Measurements from ENCODE around the gene LMX1A.

LMX1A gene

DNA sequence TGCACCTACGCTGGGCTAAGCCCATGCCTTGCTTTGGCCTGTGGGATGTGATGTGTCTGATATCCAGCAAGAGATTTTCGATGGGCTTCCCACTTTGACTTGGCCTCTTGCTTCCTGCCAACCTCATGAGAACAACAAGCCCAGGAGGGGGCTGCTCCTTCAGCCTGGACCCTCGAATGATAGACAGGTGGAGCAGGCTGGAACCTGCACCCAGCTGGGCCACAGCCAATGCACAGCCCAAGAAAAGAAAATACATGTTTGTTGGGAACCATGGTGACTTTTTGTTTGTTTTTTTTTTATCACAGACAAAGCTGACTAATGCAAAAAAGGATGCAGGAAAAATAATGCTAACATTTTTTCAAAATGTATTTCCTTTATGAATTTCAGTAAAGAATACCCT, 144.3 kb downstream of the LMX1A start:
- DNase-seq = no peak

DNA sequence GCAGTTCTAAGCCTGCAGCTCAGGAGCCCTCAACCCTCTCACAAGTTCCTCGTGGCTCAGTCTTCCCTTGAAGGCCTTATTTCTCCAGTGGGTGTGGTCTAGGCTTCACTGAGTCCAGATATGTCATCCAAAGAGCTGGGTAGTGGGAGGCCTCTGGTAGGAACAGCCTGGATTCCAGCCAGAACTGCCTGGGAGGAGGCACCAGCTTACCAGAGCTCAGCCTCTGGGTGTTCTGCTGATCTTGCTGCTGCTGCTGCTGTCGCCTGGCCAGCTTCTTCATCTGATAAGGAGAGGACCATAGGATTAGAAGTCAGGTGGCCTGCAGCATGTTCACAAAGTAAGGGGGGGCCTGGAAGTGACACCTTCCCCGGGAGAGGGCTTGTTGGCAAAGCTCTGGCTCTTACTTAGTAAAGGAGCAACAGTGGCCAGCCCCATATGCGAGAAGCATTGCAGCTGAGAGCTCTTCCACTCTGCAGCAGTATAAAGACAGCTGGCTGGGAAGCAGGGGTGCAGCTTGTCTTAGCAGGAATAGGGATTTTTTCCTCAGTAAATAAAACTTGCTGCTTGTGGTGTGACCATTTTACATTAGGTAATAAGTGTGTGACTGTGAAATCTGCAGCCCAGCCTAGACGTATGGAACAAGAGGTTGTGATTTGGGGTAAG, 148.5 kb downstream of the LMX1A start:
- no peak for DNase-seq

DNA sequence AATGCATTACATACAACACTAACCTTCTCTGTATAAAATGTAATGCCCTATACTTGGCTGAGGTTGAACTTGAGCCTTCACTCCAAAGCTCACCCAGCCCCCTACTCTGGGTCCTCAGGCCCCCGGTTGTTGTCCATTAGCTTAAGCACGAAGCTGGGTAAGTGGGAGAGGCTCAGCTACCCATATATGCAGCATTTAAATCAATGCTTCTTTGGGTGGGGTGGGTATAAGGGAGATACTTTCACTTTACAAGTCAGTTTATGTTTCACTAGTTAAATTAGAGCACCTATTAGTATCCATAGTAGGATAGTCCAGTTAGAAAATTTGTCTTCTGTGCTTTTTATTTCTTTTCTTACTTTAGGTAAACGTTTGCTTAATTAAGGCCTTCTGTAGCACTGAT, 151.4 kb downstream of the LMX1A start:
- DNase-seq = no peak

DNA sequence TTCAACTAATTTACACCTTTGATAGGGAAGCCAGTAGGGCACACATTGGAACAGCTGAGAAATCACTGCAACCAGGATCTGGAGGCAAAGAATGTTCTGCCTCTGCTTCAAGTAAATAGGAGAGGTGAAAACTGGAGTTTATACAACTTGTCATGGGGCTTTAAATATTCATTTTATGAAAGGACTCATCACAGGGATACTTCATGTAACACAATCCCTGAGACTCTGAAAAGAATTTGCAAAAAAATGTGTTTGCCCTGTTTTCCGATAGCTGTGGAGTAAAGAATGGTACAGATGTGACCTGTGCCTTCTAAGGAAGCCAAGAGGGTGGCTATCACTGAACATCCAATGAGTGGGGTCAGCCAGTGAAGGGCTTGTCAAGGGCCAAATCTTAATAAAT, 152.0 kb downstream of the LMX1A start:
- no peak for DNase-seq

DNA sequence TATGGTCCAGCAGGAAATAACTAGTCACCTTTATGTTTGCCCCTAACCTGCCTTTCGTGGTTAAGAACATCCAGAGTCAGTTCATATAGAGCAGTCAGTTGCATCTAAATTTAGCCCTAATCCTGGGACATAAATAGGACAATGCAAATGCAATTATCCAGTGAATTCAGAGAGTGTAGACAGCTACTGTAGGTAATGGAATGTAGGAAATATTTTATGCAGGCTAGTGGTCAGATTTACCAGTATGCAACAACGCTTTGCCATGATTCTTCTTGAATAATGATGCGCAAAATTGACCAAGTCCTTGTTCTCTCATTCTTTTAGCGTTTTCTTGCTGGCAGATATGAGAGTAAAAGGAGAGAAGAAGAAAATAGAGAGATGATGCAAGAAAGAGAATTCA, 165.4 kb downstream of the LMX1A start:
- DNase-seq = no peak

DNA sequence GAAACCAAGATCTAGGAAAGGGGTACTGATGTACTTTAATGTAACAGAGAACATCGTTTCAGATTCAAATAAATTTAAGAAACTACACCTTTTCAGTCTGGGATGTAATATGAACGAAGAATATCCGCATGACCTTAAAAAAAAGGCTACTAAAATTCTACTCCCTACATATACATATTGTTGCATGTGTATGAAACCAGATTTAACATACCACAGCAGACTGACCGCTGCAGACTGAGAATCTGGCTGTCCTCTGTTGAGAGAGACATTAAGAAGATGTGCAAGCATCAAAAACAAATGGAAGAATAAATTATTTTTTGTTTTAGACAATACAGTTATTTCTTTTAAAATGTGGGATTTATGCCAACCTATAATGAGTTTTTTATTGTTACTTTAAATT, 166.6 kb downstream of the LMX1A start:
- DNase-seq = no peak

DNA sequence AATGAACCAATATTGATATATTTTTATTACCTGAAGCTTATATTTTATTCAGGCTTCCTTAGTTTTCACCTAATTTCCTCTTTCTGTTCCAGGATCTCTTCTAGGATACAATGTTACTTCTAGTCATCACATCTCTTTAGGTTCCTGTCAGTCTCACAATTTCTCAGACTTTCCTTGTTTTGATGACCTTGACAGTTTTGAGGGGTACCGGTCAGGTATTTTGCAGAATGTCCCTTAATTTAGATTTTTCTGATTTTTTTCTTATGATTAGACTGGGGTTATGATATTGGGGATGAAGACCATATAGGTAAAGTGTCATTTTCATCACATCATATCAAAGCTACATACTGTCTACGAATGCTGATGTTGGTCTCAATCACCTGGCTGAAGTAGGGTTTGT, 167.5 kb downstream of the LMX1A start:
- no peak for DNase-seq

DNA sequence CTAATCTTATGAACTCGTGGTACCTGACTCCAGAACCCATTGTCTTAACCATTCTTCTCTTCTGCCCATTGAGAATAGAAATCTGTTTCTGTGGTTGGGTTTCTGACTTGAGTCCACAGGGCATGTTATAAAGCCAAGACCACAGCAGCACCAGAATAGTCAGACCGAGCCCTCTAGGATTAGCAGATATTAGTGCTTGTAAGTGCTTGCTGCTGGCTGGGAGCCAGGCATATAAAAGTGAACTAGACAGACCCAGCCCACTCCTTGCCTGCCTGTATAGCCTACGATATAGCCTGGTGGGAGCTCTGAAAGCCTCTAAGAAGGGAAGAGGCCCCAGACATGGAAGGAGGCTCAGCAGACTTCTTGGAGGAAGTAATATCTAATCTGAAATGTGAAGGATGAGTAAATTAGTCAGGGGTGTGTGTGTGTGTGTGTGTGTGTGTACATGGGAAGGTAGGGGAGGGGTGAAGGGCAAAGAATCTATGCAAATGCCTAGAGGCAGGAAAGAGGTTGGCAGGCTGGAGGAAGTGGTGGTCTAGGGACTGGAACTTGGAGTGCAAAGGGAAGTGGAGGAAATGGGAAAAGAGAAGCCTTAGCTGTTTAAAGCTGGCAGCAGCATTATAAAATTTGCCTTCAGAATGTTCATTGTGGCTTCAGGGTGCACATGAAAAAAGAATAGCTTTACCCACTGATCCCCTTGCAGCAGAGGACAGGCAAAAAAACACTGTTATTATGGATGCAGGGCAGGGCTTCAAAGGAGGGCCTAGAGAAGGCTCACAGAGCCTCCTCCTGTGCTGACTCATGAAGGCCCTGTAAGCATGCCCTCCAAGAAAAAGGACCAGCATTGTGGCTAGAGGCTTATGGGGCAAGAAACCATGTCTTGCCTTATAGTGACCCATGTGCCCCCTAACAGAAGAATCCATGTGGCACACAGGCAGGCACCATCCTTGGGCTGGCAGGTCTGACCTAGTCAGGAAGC, 169.2 kb downstream of the LMX1A start:
- no peak for DNase-seq

DNA sequence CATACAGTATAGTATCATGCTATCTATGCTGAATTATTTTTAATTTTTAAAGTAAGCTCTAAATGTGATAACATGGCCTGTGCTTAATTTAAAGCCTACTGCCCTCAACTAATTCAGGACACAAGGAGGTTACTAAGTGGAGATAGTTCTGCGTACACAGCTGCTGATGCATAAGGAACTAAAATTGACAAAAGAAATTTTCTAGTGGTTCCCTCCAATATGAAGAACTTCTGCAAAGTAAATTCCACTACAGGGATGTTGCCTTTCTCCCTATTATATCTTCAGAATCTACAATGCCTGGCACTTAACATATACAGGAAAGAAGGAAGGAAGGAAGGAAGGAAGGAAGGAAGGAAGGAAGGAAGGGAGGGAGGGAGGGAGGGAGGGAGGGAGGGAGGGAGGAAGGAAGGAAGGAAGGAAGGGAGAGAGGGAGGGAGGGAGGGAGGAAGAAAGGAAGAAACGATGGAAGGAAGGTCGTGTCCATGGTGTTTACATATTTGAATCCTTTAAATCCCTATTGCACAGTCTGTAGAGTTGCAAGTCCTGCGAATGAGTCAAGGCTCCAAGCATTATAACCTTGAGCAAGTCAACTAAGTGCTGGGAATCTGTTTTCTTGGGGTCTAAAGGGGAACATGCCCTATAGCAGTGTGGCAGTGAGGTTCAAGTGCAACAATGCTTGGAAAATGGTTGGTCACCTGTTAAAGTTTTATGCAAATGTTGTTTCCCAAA, 171.2 kb downstream of the LMX1A start:
- no peak for DNase-seq

DNA sequence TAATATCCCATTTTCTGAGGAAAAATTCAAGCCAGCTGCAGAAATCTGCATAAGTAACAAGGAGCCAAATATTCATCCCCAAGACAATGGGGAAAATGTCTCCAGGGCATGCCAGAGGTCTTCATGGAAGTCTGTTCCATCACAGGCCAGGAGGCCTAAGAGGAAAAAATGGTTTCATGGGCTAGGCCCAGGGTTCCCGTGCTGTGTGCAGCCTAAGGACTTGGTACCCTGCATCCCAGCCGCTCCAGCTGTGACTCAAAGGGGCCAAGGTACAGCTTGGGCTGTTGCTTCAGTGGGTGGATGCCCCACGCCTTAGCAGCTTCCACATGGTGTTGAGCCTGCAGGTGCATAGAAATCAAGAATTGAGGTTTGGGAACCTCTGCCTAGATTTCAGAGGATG, 173.5 kb downstream of the LMX1A start:
- DNase-seq = no peak

DNA sequence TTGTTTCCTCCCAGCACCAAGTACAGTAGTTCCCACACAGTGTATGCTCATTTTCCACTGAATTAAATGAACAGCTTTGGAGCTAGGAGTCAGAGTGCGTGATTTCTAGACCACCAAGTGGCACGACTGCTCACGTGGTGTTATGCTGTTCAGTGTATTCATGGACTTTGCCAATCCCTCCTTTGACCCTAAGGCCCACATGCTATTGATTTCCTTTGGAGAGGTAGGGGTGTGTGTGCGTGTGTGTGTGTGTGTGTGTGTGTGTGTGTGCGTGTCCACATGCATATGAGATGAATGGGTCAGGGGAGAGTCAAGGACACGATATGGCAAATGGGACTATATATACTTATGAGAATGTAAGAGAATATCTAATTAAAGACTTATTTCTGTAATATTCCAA, 177.2 kb downstream of the LMX1A start:
- no peak for DNase-seq

DNA sequence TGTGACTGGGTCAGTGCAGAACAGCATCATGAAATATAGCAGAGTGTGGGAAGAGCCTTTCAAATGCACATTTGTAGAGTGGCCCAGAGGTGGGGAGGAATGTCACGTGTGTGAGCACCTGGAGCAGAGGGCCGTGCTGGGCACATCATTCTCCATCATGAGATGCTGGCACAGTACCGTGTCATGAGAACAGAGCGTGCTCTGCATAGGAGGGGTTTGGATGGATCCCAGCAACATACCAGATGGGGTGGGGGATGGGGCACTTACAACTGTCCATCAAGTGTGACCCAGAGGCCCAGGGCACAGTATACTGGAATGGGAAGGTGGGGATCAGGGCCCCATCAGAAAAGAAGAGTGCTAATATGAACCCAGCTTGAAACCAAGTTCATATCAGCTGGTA, 182.0 kb downstream of the LMX1A start:
- no peak for DNase-seq

DNA sequence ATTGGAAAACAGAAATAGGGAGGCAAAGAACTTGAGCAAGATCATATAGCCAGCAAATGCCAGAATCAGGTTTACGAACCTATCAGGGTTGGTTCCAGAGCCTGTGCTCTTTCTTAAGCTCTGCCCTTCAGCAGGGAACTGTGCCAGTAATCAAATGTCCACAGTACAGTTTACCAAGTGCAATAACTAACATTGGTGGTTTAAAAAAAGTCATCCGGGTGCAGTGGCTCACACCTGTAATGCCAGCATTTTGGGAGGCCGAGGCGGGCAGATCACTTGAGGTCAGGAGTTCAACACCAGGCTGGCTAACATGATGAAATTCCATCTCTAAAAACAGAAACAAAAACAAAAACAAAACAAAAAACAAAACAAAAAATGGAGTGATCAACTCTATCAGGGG, 182.7 kb downstream of the LMX1A start:
- no peak for DNase-seq

DNA sequence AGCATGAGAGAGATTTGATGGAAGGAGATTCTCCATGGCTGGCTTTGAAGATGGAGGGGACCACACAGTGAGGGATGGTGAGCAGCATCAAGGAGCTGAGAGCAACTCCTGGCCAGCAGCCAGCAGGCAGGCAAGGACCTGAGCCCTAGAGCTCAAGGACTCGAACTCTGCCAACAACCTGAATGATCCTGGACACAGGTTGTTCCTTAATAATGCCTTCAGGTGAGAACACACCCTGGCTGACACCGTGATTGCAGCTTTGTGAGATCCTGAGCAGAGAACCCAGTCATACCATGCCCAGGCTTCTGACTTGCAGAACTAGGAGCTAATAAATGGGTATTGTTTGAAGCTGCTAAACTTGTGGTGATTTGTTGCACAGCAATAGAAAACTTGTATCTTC, 183.1 kb downstream of the LMX1A start:
- DNase-seq = no peak

DNA sequence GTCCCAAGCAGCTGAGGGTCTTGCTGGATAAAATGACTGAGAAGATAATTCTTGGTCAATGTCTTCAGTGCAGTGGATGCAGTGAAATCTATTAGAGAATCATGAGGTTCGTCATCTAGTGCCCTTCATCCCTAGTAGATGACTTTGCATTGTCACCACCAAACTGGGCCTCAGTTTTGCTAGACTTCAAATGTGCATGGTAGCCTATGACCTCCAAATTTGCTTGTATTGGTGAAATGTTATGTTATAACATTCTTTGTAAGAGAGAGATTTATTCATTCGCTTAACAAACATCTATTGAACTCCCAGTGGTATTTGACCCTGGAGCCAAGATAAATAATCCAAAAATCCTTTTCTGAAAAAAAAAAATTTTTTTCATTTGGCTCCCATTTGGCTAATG, 183.8 kb downstream of the LMX1A start:
- no peak for DNase-seq

DNA sequence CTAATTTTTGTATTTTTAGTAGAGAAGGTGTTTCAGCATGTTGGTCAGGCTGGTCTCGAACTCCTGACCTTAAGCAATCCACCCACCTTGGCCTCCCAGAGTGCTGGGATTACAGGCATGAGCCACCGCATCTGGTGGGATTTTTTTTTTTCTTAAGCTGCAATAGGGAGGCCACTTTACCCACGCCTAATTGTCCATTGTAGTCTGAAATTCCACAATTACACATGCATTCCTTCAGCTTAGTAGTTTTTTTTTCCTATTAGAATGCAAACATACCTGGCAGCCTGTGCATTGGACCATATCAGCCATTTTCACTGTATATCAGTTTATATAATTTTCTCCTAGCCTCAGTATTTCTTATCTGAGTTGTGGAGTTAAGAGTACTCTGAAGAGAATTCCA, 186.8 kb downstream of the LMX1A start:
- no peak for DNase-seq

DNA sequence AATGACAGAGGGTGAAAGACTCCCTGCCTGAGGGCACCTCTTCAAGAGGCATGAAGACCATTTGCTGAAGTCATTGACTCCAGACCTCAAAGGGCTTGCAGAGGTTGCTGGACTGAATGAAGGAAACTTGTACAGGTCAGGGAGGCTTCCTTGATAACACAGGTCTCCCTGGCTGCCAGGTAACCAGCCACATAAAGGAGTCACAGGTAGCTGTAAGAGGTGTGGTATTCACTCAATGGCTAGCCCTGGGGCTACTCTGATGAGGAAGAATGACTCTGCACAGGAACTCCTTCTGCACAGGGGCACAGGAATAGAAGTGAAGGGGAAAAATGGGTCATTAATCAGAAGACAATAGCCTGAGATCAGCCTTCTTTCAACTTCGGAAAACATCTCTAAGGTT, 187.5 kb downstream of the LMX1A start:
- DNase-seq = no peak

DNA sequence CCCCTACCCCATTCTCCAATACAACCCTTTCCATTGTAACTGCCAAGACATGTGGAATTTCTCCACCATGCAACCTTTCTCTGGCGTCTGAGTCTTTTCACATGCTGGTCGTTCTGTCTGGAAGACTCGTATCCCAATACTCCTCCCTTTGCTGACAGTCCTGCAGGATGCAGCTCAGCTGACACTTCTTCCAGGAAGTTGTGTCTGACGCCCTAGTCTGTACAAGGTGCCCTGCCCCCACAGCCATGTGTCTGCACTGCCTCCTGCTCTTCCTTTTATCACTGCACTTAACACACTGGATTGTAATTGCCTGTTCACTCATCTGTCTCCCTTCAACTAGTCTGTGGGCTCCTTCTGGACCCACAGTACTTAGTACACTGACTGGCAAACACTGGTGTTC, 188.0 kb downstream of the LMX1A start:
- DNase-seq = no peak

DNA sequence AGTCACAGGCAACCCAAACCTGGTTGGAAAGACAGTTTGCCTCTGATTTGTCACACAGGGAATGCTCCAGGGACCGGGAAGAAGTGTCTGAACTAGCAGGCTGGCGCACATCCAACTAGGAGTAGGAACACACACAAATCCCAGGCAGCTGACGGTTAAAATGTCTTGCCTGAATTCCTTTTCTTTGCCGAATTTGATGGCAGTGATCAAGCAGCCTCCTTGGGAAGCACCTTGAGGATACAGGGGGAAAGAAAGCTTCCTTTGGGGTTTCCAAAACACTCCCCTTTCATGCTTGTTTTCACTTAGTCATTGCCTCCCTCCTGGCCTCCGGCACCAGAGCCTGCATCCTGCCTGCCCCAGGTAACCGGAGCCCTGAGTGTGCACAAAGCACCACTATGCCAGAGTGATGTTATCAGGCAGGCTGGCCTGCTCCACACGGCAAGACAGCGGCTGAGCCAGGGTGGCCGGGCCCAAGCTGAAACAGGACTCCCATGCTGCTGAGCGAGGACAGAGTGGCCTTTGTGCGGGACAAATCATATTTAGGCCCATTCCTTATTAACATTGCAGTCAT, 193.8 kb downstream of the LMX1A start:
- no peak for DNase-seq

DNA sequence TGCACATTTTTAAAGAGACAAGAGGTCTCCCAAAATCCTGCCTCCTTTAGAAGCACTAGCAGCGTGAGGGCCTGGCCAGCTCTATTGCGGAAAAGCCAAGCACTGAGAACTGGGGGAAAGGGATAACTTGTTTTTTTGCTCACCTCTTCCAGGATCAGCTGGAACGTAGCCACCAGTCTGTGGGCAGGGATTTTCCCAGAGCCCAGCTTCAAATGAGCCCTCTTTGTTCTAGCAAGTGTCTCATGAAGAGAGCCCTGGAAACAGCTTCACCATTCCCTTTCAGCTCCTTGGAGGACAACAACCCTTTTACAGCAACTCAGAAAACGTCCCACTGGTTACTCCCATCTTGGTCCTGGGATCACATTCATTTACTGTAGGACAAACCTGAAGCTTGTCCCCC, 195.4 kb downstream of the LMX1A start:
- no peak for DNase-seq

DNA sequence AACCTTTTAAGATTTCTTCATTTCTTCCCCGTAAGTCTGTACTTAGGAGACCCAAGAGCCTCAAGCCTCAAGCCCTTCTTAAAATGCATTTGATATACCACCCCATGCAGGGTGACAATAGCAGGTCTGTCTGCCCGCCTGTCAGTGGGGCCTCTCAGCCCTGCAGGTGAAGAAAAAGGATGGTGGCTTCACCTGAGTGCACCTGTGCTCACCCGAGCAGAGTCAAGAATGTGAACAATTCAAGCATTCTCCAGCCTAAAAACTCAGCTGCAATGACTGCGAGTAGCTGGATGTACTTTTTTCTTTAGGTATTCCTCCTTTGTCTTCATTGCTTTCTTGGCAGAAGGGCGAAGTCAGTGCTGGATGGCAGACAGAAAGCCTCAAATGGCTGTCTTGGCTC, 203.3 kb downstream of the LMX1A start:
- DNase-seq = no peak

DNA sequence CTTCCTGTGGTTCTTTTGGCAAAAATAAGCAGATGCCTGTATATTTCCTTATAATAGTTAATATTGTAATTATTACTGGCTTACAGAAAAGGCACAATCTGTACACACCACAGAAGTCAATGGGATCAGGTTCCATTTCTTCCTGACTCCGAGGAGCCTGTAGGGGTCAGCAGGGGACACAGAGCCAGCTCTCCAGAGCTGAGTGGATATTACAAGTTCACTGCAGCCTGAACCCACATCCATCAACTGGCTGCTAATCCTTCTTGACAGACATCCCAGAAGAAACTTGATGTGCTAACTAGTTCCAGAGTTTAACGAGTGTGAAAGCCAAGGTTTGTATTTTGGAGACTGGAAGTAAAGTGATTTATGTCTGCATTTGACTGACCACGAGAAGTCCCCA, 203.8 kb downstream of the LMX1A start:
- DNase-seq = no peak

DNA sequence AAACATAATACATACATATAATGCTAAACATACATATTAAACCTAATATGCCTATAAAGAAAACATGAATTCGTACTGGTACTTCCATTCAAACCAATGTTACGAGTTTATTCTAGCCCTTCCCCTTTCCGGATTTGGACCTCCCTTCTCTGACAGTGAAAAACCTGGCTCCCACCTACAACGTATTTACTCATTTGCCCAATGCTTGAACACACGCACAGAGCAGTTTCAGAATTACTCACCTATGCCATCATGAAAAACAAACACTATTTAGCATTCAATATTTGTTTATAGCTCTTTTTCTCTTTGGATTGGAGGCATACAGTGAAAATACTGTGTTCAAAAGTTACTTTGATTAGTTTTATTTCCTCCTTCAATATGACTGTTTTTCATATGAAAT, 204.4 kb downstream of the LMX1A start:
- no peak for DNase-seq

Data from AML-193 (cell line).